Thyroid gland (tissue), 4 donors: ENCODE data around the gene WNT11.

Experiments used
- POLR2A ChIP-seq, 2 donors: fragments of 450-650 bp; IDR thresholded peaks; one replicate each; pipeline ENCODE4 v1.6.1; 2017; ENCODE audit warnings: antibody characterized with exemption in 2 of 2, mild to moderate bottlenecking in 2 of 2, moderate library complexity in 1 of 2
- TF ChIP-seq, protein P1 (sequence below), 6 experiments: fragments of 200-600 bp in 3 of 6; fragments of 450-650 bp in 3 of 6; sonication (generic) in 3 of 6; IDR thresholded peaks; one replicate each; pipeline ENCODE4 v1.5.1; 2016 to 2019; ENCODE audit warnings: antibody characterized with exemption in 6 of 6, mild to moderate bottlenecking in 2 of 6, inconsistent platforms in 1 of 6, moderate library complexity in 1 of 6

DNA sequence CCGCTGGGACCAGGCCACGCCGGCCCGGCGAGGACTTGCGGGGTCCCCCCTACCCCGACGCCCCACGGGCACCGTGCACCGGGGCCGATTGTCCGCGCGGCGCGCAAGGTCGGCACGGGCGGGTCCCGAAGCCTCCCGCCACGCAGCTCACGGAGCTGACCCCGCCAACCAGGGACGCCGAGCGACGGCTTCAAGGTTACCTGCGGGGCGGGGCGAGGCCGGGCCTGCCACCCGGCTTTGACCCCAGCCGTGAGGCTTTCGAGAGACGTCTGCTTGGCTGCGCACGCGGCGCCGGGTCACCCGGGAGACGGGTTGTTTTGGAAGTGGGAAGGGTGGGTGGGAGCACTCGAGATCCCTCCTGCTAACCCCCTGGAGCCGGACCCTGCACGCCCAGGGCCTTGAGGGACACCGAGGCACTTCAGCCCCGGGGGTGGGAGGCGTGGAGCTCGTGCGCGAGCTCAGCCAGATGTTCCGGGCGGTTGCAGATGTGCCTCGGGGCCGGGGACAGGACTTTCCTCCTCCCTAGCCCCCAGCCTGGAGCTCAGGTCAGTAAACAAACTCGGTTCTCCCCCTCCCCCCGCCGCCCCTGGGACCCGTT, 3.2 kb upstream of the WNT11 start:
- TF ChIP-seq POLR2A (IDR thresholded peaks at IDR 0.05): no peak
- TF ChIP-seq, protein P1, sequence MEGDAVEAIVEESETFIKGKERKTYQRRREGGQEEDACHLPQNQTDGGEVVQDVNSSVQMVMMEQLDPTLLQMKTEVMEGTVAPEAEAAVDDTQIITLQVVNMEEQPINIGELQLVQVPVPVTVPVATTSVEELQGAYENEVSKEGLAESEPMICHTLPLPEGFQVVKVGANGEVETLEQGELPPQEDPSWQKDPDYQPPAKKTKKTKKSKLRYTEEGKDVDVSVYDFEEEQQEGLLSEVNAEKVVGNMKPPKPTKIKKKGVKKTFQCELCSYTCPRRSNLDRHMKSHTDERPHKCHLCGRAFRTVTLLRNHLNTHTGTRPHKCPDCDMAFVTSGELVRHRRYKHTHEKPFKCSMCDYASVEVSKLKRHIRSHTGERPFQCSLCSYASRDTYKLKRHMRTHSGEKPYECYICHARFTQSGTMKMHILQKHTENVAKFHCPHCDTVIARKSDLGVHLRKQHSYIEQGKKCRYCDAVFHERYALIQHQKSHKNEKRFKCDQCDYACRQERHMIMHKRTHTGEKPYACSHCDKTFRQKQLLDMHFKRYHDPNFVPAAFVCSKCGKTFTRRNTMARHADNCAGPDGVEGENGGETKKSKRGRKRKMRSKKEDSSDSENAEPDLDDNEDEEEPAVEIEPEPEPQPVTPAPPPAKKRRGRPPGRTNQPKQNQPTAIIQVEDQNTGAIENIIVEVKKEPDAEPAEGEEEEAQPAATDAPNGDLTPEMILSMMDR (IDR thresholded peaks at IDR 0.05): no peak
